NCI-H774 (cell line): ENCODE results near the gene MALT1.
A peak's percentile ranks its signal among the peaks of the same experiment; 100 is the strongest.
"Not testable (repeated sequence)": the region's sequence is repeated elsewhere in the genome, so short reads cannot be mapped to it uniquely, and the experiment has no call there.

Experiments
- DNase-seq: peaks from one replicate; lab custom pipeline; 2025; lab: John Stamatoyannopoulos, UW

Gene MALT1

GRCh38 chr18:58776084-58776483 is 104.8 kb downstream of the MALT1 start:
- no peak for DNase-seq

- not testable (repeated sequence) for DNase-seq
Measured at GRCh38 chr18:58776541-58776940, 105.3 kb downstream of the MALT1 start.

GRCh38 chr18:58777471-58777870 is 106.2 kb downstream of the MALT1 start:
- DNase-seq = no peak

GRCh38 chr18:58779529-58779928 is 108.3 kb downstream of the MALT1 start:
- no peak for DNase-seq

- DNase-seq = no peak
Measured at GRCh38 chr18:58780045-58780444, 108.8 kb downstream of the MALT1 start.

GRCh38 chr18:58781627-58782194 is 110.4 kb downstream of the MALT1 start:
- peak; percentile 71 for DNase-seq

- DNase-seq = no peak
Measured at GRCh38 chr18:58784601-58785137, 113.4 kb downstream of the MALT1 start.

- no peak for DNase-seq
Measured at GRCh38 chr18:58785171-58785805, 114.0 kb downstream of the MALT1 start.

GRCh38 chr18:58785870-58786269 is 114.6 kb downstream of the MALT1 start:
- DNase-seq = no peak

- no peak for DNase-seq
Measured at GRCh38 chr18:58787536-58788149, 116.4 kb downstream of the MALT1 start.

- DNase-seq = no peak
Measured at GRCh38 chr18:58788470-58788869, 117.2 kb downstream of the MALT1 start.

- DNase-seq = no peak
Measured at GRCh38 chr18:58788971-58789875, 118.0 kb downstream of the MALT1 start.

- DNase-seq = no peak
Measured at GRCh38 chr18:58789876-58790240, 118.6 kb downstream of the MALT1 start.

GRCh38 chr18:58792086-58792485 is 120.8 kb downstream of the MALT1 start:
- no peak for DNase-seq

- no peak for DNase-seq
Measured at GRCh38 chr18:58793361-58793760, 122.1 kb downstream of the MALT1 start.

- no peak for DNase-seq
Measured at GRCh38 chr18:58796220-58796619, 125.0 kb downstream of the MALT1 start.

GRCh38 chr18:58800582-58800981 is 129.3 kb downstream of the MALT1 start:
- no peak for DNase-seq

- no peak for DNase-seq
Measured at GRCh38 chr18:58802959-58803358, 131.7 kb downstream of the MALT1 start.

GRCh38 chr18:58803978-58804377 is 132.7 kb downstream of the MALT1 start:
- no peak for DNase-seq
